Liver (tissue), 9 donors: ENCODE measurements around the gene DYRK1A. TPM values are rescaled to one million over a fixed set of nuclear protein-coding genes. Genes with fewer than 3 reads are reported as not detected.

Experiments
- DNase-seq: peaks from one replicate; pipeline ENCODE4 v3.0.0-alpha.2; 2017; ENCODE audit warnings: low spot score
- H3K27ac ChIP-seq, 2 donors: one replicate each; pipeline ENCODE4 v1.7.0; 2013; ENCODE audit warnings: inconsistent platforms in 2 of 2, low read length in 2 of 2, control low read depth in 1 of 2, low read depth in 1 of 2, mild to moderate bottlenecking in 1 of 2
- H3K27me3 ChIP-seq, 4 donors: one replicate each; pipeline versions ENCODE4 v1.6.1 to v1.7.0; 2013; ENCODE audit warnings: low read length in 3 of 4, inconsistent platforms in 1 of 4, mild to moderate bottlenecking in 1 of 4, moderate library complexity in 1 of 4; ENCODE audit not compliant: control insufficient read depth in 4 of 4, insufficient read depth in 4 of 4
- H3K36me3 ChIP-seq, 4 donors: one replicate each; pipeline versions ENCODE4 v1.6.1 to v1.7.0; 2013; ENCODE audit warnings: low read length in 3 of 4, mild to moderate bottlenecking in 3 of 4, low read depth in 1 of 4, moderate library complexity in 1 of 4; ENCODE audit not compliant: control insufficient read depth in 4 of 4, insufficient read depth in 3 of 4
- H3K4me1 ChIP-seq, 4 donors: one replicate each; pipeline versions ENCODE4 v1.6.1 to v1.7.0; 2013; ENCODE audit warnings: low read length in 3 of 4, mild to moderate bottlenecking in 3 of 4, moderate library complexity in 1 of 4; ENCODE audit not compliant: control insufficient read depth in 4 of 4, insufficient read depth in 4 of 4
- H3K4me3 ChIP-seq, 3 donors: one replicate each; pipeline versions ENCODE4 v1.6.1 to v1.7.0; 2013; ENCODE audit warnings: low read length in 3 of 3, control low read depth in 1 of 3, low read depth in 1 of 3, mild to moderate bottlenecking in 1 of 3
- H3K9ac ChIP-seq, 2 donors: one replicate each; pipeline ENCODE4 v1.7.0; 2013; ENCODE audit warnings: low read length in 2 of 2, mild to moderate bottlenecking in 2 of 2, moderate library complexity in 2 of 2, control low read depth in 1 of 2, low read depth in 1 of 2
- H3K9me3 ChIP-seq, 4 donors: one replicate each; pipeline versions ENCODE4 v1.6.1 to v1.7.0; 2013; ENCODE audit warnings: low read length in 3 of 4; ENCODE audit not compliant: control insufficient read depth in 4 of 4
- ATF3 ChIP-seq: IDR thresholded peaks from 2 replicates; pipeline ENCODE4 v1.6.1; 2016; ENCODE audit warnings: antibody characterized with exemption
- CTCF ChIP-seq: fragments of 150-350 bp; IDR thresholded peaks from 2 replicates; pipeline ENCODE4 v1.5.1; 2017; ENCODE audit warnings: improper control_type of control experiment, low read depth, low read length; ENCODE audit not compliant: missing input control
- EGR1 ChIP-seq, 2 donors: IDR thresholded peaks; 2 replicates each; pipeline ENCODE4 v1.6.1; 2016 to 2018; ENCODE audit warnings: antibody characterized with exemption in 2 of 2, low read depth in 2 of 2
- FOXA1 ChIP-seq: IDR thresholded peaks from 2 replicates; pipeline ENCODE4 v1.6.1; 2016; ENCODE audit warnings: antibody characterized with exemption
- FOXA2 ChIP-seq: IDR thresholded peaks from 2 replicates; pipeline ENCODE4 v1.6.1; 2016; ENCODE audit warnings: antibody characterized with exemption
- GABPA ChIP-seq, 2 donors: IDR thresholded peaks in 1 of 2; conservative IDR thresholded peaks in 1 of 2; 2 replicates each; pipeline ENCODE4 v1.6.1; 2016; ENCODE audit warnings: antibody characterized with exemption in 2 of 2, mild to moderate bottlenecking in 1 of 2, moderate library complexity in 1 of 2
- JUND ChIP-seq, 2 donors: IDR thresholded peaks; 2 replicates each; pipeline ENCODE4 v1.6.1; 2016; ENCODE audit warnings: antibody characterized with exemption in 2 of 2
- NR2F2 ChIP-seq: IDR thresholded peaks from 2 replicates; pipeline ENCODE4 v1.6.1; 2016; ENCODE audit warnings: antibody characterized with exemption
- REST ChIP-seq: IDR thresholded peaks from 2 replicates; pipeline ENCODE4 v1.6.1; 2016; ENCODE audit warnings: antibody characterized with exemption, mild to moderate bottlenecking
- RXRA ChIP-seq, 2 donors: IDR thresholded peaks; 2 replicates each; pipeline ENCODE4 v1.6.1; 2017 to 2018; ENCODE audit warnings: antibody characterized with exemption in 2 of 2, mild to moderate bottlenecking in 1 of 2
- SP1 ChIP-seq: IDR thresholded peaks from 2 replicates; pipeline ENCODE4 v1.6.1; 2018; ENCODE audit warnings: antibody characterized with exemption, mild to moderate bottlenecking
- TAF1 ChIP-seq: conservative IDR thresholded peaks from 2 replicates; pipeline ENCODE4 v1.6.1; 2016; ENCODE audit warnings: antibody characterized with exemption, mild to moderate bottlenecking
- ZBTB33 ChIP-seq: IDR thresholded peaks from 2 replicates; pipeline ENCODE4 v1.6.1; 2016; ENCODE audit warnings: antibody characterized with exemption
- WGBS: extraction: QIAGEN DNeasy Blood & Tissue Kit; methylation state at CpG from one replicate; pipeline ENCODE4 v1.1.7; 2013; 5-methylcytosine and 5-hydroxymethylcytosine counted together
- polyA plus RNA-seq, 2 donors: library from polyadenylated mRNA; stranded (reverse) in 1 of 2; unstranded in 1 of 2; fragments of 200-250 nt in 1 of 2; fragments of >200 nt in 1 of 2; fragmentation: Nextera tagmentation in 1 of 2; extraction: Ambion mirVana in 1 of 2; gene quantifications; one replicate each; pipeline versions ENCODE4 v1.2.1 to v1.2.3, GENCODE V29; 2013 to 2015
- total RNA-seq, 2 donors: library from RNA; depleted of rRNA; stranded (reverse); fragments of >200 nt; gene quantifications; one replicate each; pipeline ENCODE4 v1.2.3, GENCODE V29; 2014
- donor health status: healthy.
- donor health status: healthy.
- donor health status: healthy.
- donor health status: healthy.
- donor health status: healthy.

DYRK1A gene
- total and polyA plus RNA-seq, 4 donors, result 5.1 to 58.3 (median 22.9) TPM

GRCh38 chr21:37435120-37435519, 68.5 kb downstream of the DYRK1A start:
- Histone ChIP-seq H3K27me3 (no peaks in the 10 kb centered on the region), H3K36me3 (no peaks in the 10 kb centered on the region), H3K9me3 (no peaks in the 10 kb centered on the region), H3K4me1 (peaks cover 8 to 48% (median 28%) of the 10 kb centered on the region in 4 donors), H3K27ac (no peak overlapping the region), H3K4me3 (no peak overlapping the region), H3K9ac (no peak overlapping the region)
- 55% methylated on average over 6 of the region's 6 CpGs for WGBS
- DNase-seq, result no peak
- TF ChIP-seq REST (no peak), CTCF (no peak), EGR1 (IDR thresholded peaks at IDR 0.05; ENCODE audit: low read depth in 2 of 2) (no peak), SP1 (no peak), ATF3 (no peak), JUND (IDR thresholded peaks at IDR 0.05) (no peak), NR2F2 (no peak)

GRCh38 chr21:37435711-37436110, 69.1 kb downstream of the DYRK1A start:
- Histone ChIP-seq H3K4me1 (peaks cover 8 to 43% (median 24%) of the 10 kb centered on the region in 4 donors), H3K4me3 (no peak overlapping the region), H3K27me3 (no peaks in the 10 kb centered on the region), H3K36me3 (no peaks in the 10 kb centered on the region), H3K9me3 (no peaks in the 10 kb centered on the region), H3K27ac (no peak overlapping the region), H3K9ac (peak overlapping the region in 1 of 2 donors; percentile 14)
- TF ChIP-seq GABPA (IDR thresholded peaks at IDR 0.05 in 1 of 2, conservative IDR thresholded peaks at IDR 0.05 in 1 of 2) (no peak), ZBTB33 (no peak), FOXA1 (no peak), ATF3 (no peak), FOXA2 (no peak), CTCF (no peak), RXRA (IDR thresholded peaks at IDR 0.05) (no peak), REST (no peak), TAF1 (no peak)
- 57% methylated on average over 3 of the region's 3 CpGs for WGBS
- no peak for DNase-seq
